ENCODE data around the gene FERMT3. TPM values are rescaled to one million over a fixed set of nuclear protein-coding genes. Genes with fewer than 3 reads are reported as not detected.

The FERMT3 gene
- total RNA-seq, 1 donor from 2014 or later: 5.9 TPM

- H3K27ac Mint-ChIP-seq: peak overlapping the region; percentile 79
- no peaks in the 10 kb centered on the region for H3K9me3 Mint-ChIP-seq (ENCODE audit: low read depth)
- H3K27me3 Mint-ChIP-seq: no peaks in the 10 kb centered on the region
- H3K4me1 Mint-ChIP-seq (ENCODE audit: low read depth): no peaks in the 10 kb centered on the region
- DNase-seq (ENCODE audit: low spot score, unreplicated experiment): no peak
- peaks cover 4% of the 10 kb centered on the region for H3K36me3 Mint-ChIP-seq (ENCODE audit: insufficient read depth)
- no peak for TF ChIP-seq CTCF (IDR thresholded peaks at IDR 0.05; ENCODE audit: unreplicated experiment)
- no peak overlapping the region for H3K4me3 Mint-ChIP-seq (ENCODE audit: low read depth)
These were observed 32.7 kb upstream of the FERMT3 start for GRCh38 chr11:64173616-64174355.

GRCh38 chr11:64176751-64177150, 29.8 kb upstream of the FERMT3 start:
- DNase-seq (ENCODE audit: low spot score, unreplicated experiment): no peak
- H3K36me3 Mint-ChIP-seq (ENCODE audit: insufficient read depth): peaks cover 3% of the 10 kb centered on the region
- no peak overlapping the region for H3K27ac Mint-ChIP-seq
- H3K27me3 Mint-ChIP-seq: no peaks in the 10 kb centered on the region
- no peak for TF ChIP-seq CTCF (IDR thresholded peaks at IDR 0.05; ENCODE audit: unreplicated experiment)
- peaks cover 5% of the 10 kb centered on the region for H3K4me1 Mint-ChIP-seq (ENCODE audit: low read depth)
- H3K4me3 Mint-ChIP-seq (ENCODE audit: low read depth): no peak overlapping the region
- no peaks in the 10 kb centered on the region for H3K9me3 Mint-ChIP-seq (ENCODE audit: low read depth)

- Mint-ChIP-seq H3K27ac (no peak overlapping the region), H3K36me3 (ENCODE audit: insufficient read depth) (peaks cover 3% of the 10 kb centered on the region), H3K4me3 (ENCODE audit: low read depth) (no peak overlapping the region)
These were observed 28.3 kb upstream of the FERMT3 start for GRCh38 chr11:64178203-64178602.

GRCh38 chr11:64178951-64179639, 27.4 kb upstream of the FERMT3 start:
- Mint-ChIP-seq H3K4me1 (ENCODE audit: low read depth) (peaks cover 8% of the 10 kb centered on the region), H3K4me3 (ENCODE audit: low read depth) (no peak overlapping the region), H3K27me3 (no peaks in the 10 kb centered on the region), H3K27ac (no peak overlapping the region), H3K9me3 (ENCODE audit: low read depth) (no peaks in the 10 kb centered on the region), H3K36me3 (ENCODE audit: insufficient read depth) (peaks cover 1% of the 10 kb centered on the region)
- no peak for TF ChIP-seq CTCF (IDR thresholded peaks at IDR 0.05; ENCODE audit: unreplicated experiment)
- no peak for DNase-seq (ENCODE audit: low spot score, unreplicated experiment)

More at GRCh38 chr11:64178203-64178602, 28.3 kb upstream of the FERMT3 start:
- no peak for TF ChIP-seq CTCF (IDR thresholded peaks at IDR 0.05; ENCODE audit: unreplicated experiment)
- no peaks in the 10 kb centered on the region for H3K27me3 Mint-ChIP-seq
- no peaks in the 10 kb centered on the region for H3K9me3 Mint-ChIP-seq (ENCODE audit: low read depth)
- DNase-seq (ENCODE audit: low spot score, unreplicated experiment): no peak
- peaks cover 8% of the 10 kb centered on the region for H3K4me1 Mint-ChIP-seq (ENCODE audit: low read depth)

GRCh38 chr11:64180891-64181290, 25.6 kb upstream of the FERMT3 start:
- Mint-ChIP-seq H3K4me1 (ENCODE audit: low read depth) (peaks cover 12% of the 10 kb centered on the region), H3K36me3 (ENCODE audit: insufficient read depth) (no peaks in the 10 kb centered on the region), H3K4me3 (ENCODE audit: low read depth) (no peak overlapping the region), H3K27me3 (no peaks in the 10 kb centered on the region), H3K27ac (no peak overlapping the region), H3K9me3 (ENCODE audit: low read depth) (no peaks in the 10 kb centered on the region)
- TF ChIP-seq CTCF (IDR thresholded peaks at IDR 0.05; ENCODE audit: unreplicated experiment): no peak
- DNase-seq (ENCODE audit: low spot score, unreplicated experiment): no peak

All from progenitor cell of endocrine pancreas (in vitro differentiated cells).